CD4-positive, alpha-beta T cell treated with Interleukin-21 for 1 hour (primary cell): ENCODE data around the gene PRDM13.
"Not testable (repeated sequence)": the region's sequence is repeated elsewhere in the genome, so short reads cannot be mapped to it uniquely, and the experiment has no call there.

Source experiments
- DNase-seq: peaks from one replicate; pipeline ENCODE4 v3.0.0-alpha.2; 2020

PRDM13 gene

DNA sequence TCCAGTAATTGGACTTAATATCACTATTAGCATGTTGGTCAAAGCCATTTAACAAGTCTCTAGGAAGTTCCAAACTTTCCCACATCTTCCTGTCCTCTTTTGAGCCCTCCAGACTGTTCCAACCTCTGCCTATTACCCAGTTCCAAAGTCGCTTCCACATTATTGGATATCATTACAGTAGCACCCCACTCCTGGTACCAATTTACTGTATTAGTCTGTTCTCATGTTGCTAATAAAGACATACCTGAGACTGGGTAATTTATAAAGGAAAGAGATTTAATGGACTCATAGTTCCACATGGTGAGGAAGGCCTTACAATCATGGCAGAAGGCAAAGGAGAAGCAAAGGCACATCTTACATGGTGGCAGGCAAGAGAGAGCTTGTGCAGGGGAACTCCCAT is 31.7 kb downstream of the PRDM13 start:
- DNase-seq, result not testable (repeated sequence)

DNA sequence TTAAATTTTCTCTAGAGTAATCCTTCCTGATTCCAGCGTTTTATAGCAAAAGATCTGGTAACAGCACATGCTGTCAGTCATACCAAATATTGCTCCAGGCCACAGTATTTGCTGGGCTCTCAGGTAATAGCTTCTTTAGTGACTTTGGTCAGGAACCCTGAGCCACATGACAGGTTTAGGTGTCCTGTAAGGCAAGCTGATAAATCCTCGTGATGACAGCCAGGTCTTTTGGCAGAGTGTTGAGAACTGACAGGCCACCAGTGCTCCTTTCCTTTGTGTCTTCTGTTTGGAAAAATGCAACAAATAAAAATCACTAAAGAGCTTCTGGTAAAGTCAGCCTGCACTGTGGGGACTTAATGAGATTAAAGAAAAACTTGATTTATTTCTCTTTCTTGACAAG is 34.6 kb downstream of the PRDM13 start:
- no peak for DNase-seq

DNA sequence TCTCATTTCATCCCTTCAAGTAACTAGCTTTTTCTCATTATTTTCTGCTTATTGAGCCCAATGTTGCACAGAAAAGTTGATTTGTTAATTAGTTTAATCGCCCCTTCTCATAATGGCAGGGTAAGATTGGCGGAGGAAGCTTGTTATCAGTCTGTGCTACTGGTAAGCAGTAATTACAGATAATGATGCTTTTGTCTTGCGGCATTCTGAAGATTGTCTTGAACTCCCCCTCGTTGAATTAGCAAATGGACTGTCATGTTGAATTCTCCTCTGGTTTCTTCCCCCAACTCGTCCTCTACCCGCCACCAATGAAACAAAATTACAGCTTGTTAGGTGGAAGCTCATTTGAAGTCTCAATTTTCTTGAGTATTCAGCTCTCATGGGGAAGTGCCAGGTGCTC is 39.4 kb downstream of the PRDM13 start:
- DNase-seq, result no peak

DNA sequence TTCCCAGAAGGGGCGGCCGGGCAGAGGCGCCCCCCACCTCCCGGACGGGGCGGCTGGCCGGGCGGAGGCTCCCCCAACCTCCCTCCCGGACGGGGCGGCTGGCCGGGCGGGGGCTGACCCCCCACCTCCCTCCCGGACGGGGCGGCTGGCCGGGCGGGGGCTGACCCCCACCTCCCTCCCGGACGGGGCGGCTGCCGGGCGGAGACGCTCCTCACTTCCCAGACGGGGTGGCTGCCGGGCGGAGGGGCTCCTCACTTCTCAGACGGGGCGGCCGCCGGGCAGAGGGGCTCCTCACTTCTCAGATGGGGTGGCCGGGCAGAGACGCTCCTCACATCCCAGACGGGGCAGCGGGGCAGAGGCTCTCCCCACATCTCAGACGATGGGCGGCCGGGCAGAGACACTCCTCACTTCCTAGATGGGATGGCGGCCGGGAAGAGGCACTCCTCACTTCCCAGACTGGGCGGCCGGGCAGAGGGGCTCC is 43.5 kb downstream of the PRDM13 start:
- DNase-seq, result not testable (repeated sequence)

DNA sequence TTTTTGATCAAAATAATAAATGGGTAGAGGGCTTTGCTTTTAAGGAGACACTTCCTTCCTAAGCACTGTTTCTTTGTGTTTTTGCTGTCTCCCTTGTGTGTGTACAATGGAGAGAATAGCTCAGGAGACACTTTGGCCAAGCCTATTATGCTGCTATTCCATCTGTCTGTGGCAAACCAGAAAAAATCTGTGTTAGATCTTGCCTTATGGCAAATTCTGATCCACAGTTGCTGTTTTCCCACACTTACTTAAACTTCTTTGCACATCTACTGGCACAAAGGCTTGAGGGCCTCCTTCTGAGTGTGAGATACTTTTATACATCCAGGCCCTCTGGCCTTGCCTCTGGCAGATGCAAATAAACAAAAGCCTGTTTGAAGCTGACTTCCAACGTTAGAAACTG is 53.6 kb downstream of the PRDM13 start:
- no peak for DNase-seq

DNA sequence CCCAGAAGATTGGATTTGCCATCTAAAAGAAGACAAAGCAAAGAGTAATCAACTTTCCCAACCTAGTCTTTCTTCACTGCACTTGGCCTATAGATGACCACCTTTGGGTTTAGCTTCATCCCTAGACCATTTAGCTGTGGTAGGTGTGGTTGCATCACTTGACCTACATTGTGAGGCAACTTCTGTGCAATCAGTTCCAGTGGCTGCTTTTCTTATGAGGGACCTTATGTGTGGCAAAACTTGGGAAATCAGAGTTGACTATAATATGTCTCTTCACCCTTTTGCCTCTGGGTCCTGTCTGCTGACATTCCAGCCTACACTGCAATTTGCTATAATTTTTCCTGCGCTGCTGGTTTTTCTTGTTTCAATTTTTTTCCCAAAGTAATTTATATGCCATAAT is 55.2 kb downstream of the PRDM13 start:
- DNase-seq, result no peak

DNA sequence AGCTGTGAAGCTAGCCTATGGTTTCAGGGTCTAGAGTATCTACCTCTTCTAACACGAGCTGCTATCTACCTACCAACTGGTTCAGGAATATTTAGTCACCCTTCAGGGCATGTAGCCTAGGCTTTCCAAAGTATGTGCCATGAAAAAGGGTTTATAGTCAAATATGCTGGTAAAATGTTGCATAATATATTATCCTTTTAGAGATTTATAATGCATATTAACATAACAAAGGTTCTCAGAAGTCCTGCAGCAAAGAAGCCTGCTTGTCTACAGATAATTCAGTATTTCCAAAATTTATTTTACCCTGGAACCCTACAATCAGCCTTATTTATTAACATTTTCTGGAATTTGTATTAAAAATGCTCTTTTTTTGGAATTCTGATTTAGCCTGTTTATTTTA is 56.0 kb downstream of the PRDM13 start:
- no peak for DNase-seq
